Gastroesophageal sphincter (tissue), 4 donors: ENCODE measurements around the gene RAD9A. TPM values are rescaled to one million over a fixed set of nuclear protein-coding genes. Genes with fewer than 3 reads are reported as not detected.

Source experiments
- ATAC-seq: fragments of 150-250 bp; one replicate; pipeline ENCODE4 v1.9.1; 2016; ENCODE audit warnings: mild to moderate bottlenecking, moderate library complexity
- H3K27ac ChIP-seq, 4 donors: fragments of 200-600 bp; sonication (generic) in 3 of 4; 1 replicate in 3 of 4; 2 replicates in 1 of 4; pipeline ENCODE4 v1.5.1; 2016 to 2019
- H3K27me3 ChIP-seq: fragments of 200-600 bp; sonication (generic); one replicate; pipeline ENCODE4 v1.5.1; 2019
- H3K36me3 ChIP-seq, 2 donors: fragments of 200-600 bp; sonication (generic); one replicate each; pipeline ENCODE4 v1.5.1; 2019; ENCODE audit warnings: control low read depth in 1 of 2
- H3K4me1 ChIP-seq, 3 donors: fragments of 200-600 bp; sonication (generic); 1 replicate in 2 of 3; 2 replicates in 1 of 3; pipeline ENCODE4 v1.5.1; 2016 to 2019; ENCODE audit warnings: control low read depth in 2 of 3
- H3K4me3 ChIP-seq, 2 donors: fragments of 200-600 bp; sonication (generic); one replicate each; pipeline ENCODE4 v1.5.1; 2019; ENCODE audit warnings: mild to moderate bottlenecking in 1 of 2, moderate library complexity in 1 of 2
- H3K9me3 ChIP-seq, 3 donors: fragments of 200-600 bp; sonication (generic); one replicate each; pipeline ENCODE4 v1.5.1; 2017 to 2019; ENCODE audit warnings: control low read depth in 2 of 3
- EP300 ChIP-seq: sonication (generic); formaldehyde crosslinking; IDR thresholded peaks from one replicate; pipeline ENCODE4 v1.6.1; 2017; ENCODE audit warnings: antibody characterized with exemption, mild to moderate bottlenecking
- POLR2A ChIP-seq, 2 donors: fragments of 450-650 bp; IDR thresholded peaks; one replicate each; pipeline ENCODE4 v1.6.1; 2017; ENCODE audit warnings: antibody characterized with exemption in 2 of 2, mild to moderate bottlenecking in 2 of 2, moderate library complexity in 1 of 2
- POLR2AphosphoS5 ChIP-seq: sonication (generic); formaldehyde crosslinking; IDR thresholded peaks from one replicate; pipeline ENCODE4 v1.6.1; 2017; ENCODE audit warnings: antibody characterized with exemption
- WGBS, 2 donors: methylation state at CpG; one replicate each; pipeline ENCODE4 v1.1.5; 2018; ENCODE audit warnings: low coverage in 1 of 2; 5-methylcytosine and 5-hydroxymethylcytosine counted together
- total RNA-seq, 4 donors: library from RNA; depleted of rRNA; stranded (reverse); fragments of >200 nt; gene quantifications; one replicate each; pipeline ENCODE4 v1.1.0, GENCODE V29; 2016
- TF ChIP-seq, protein P1 (sequence below), 4 experiments: fragments of 200-600 bp in 2 of 4; fragments of 450-650 bp in 2 of 4; sonication (generic) in 1 of 4; IDR thresholded peaks; one replicate each; pipeline ENCODE4 v1.5.1; 2017 to 2019; ENCODE audit warnings: antibody characterized with exemption in 4 of 4, mild to moderate bottlenecking in 2 of 4, moderate library complexity in 2 of 4

Gene RAD9A
- total RNA-seq, 4 donors from 2014 or later = 8.5 to 16.0 (median 11.1) TPM

GRCh38 chr11:67368621-67369020, 23.2 kb upstream of the RAD9A start:
- H3K9me3 ChIP-seq = no peaks in the 10 kb centered on the region
- no peaks in the 10 kb centered on the region for H3K27me3 ChIP-seq
- WGBS, 2 donors = 90 to 93% methylated on average over 2 to 3 of the region's 3 CpGs
- H3K36me3 ChIP-seq = peaks cover 0 to 18% of the 10 kb centered on the region in 2 donors
- no peak for ATAC-seq
- peak overlapping the region in 3 of 4 donors; percentile 87 to 99 (median 99) for H3K27ac ChIP-seq
- H3K4me1 ChIP-seq = peaks cover 5 to 82% (median 59%) of the 10 kb centered on the region in 3 donors
- no peak overlapping the region for H3K4me3 ChIP-seq
- TF ChIP-seq, protein P1, sequence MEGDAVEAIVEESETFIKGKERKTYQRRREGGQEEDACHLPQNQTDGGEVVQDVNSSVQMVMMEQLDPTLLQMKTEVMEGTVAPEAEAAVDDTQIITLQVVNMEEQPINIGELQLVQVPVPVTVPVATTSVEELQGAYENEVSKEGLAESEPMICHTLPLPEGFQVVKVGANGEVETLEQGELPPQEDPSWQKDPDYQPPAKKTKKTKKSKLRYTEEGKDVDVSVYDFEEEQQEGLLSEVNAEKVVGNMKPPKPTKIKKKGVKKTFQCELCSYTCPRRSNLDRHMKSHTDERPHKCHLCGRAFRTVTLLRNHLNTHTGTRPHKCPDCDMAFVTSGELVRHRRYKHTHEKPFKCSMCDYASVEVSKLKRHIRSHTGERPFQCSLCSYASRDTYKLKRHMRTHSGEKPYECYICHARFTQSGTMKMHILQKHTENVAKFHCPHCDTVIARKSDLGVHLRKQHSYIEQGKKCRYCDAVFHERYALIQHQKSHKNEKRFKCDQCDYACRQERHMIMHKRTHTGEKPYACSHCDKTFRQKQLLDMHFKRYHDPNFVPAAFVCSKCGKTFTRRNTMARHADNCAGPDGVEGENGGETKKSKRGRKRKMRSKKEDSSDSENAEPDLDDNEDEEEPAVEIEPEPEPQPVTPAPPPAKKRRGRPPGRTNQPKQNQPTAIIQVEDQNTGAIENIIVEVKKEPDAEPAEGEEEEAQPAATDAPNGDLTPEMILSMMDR (IDR thresholded peaks at IDR 0.05) = no peak
- no peak for TF ChIP-seq EP300
- TF ChIP-seq POLR2AphosphoS5 = no peak
- no peak for TF ChIP-seq POLR2A (IDR thresholded peaks at IDR 0.05)

- ATAC-seq = no peak
- Histone ChIP-seq H3K27ac (peak overlapping the region; percentile 29 to 99 (median 93)), H3K4me3 (no peak overlapping the region), H3K4me1 (peaks cover 5 to 89% (median 59%) of the 10 kb centered on the region in 3 donors), H3K9me3 (no peaks in the 10 kb centered on the region), H3K27me3 (no peaks in the 10 kb centered on the region), H3K36me3 (peaks cover 0 to 13% of the 10 kb centered on the region in 2 donors)
- TF ChIP-seq, protein P1 (IDR thresholded peaks at IDR 0.05) = no peak
- TF ChIP-seq POLR2A (IDR thresholded peaks at IDR 0.05) = no peak
- TF ChIP-seq EP300 = no peak
- no peak for TF ChIP-seq POLR2AphosphoS5
- 71 to 73% methylated on average over 1 to 3 of the region's 8 CpGs for WGBS, 2 donors
Measured at GRCh38 chr11:67369275-67369674, 22.5 kb upstream of the RAD9A start.

DNA sequence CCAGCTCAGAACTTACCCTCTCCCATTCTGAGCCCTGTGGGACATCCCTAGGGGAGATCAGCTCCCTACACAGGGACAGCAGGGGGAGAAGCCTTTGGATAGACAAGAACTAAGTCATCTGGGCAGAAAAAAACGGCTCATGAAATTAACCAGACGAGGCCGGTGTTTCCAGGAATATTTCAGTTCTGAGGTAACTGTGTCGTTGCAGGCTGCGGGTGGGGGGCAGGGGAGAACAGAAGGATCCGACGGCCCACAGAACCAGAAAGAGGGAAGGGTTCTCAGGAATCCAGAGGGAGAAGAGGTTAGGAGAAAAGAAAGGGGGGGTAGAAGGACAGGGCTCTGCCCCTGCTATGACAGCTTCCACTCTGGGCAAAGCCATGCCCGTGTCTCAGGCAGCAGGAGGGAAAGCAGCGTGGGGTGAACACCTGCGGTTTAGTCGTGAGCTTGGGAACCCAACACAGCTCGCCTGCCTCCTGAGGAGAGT, 21.9 kb upstream of the RAD9A start:
- no peak for ATAC-seq
- no peak for TF ChIP-seq POLR2A (IDR thresholded peaks at IDR 0.05)
- TF ChIP-seq, protein P1 (IDR thresholded peaks at IDR 0.05) = no peak
- TF ChIP-seq POLR2AphosphoS5 = peak; percentile 86
- no peak for TF ChIP-seq EP300
- H3K4me1 ChIP-seq = peaks cover 5 to 91% (median 64%) of the 10 kb centered on the region in 3 donors
- H3K9me3 ChIP-seq = no peaks in the 10 kb centered on the region
- no peaks in the 10 kb centered on the region for H3K27me3 ChIP-seq
- H3K27ac ChIP-seq = peak overlapping the region; percentile 76 to 99 (median 93)
- peaks cover 0 to 8% of the 10 kb centered on the region in 2 donors for H3K36me3 ChIP-seq
- WGBS, 2 donors = 28 to 29% methylated on average over 4 to 7 of the region's 12 CpGs
- H3K4me3 ChIP-seq = peak overlapping the region in 1 of 2 donors; percentile 94

DNA sequence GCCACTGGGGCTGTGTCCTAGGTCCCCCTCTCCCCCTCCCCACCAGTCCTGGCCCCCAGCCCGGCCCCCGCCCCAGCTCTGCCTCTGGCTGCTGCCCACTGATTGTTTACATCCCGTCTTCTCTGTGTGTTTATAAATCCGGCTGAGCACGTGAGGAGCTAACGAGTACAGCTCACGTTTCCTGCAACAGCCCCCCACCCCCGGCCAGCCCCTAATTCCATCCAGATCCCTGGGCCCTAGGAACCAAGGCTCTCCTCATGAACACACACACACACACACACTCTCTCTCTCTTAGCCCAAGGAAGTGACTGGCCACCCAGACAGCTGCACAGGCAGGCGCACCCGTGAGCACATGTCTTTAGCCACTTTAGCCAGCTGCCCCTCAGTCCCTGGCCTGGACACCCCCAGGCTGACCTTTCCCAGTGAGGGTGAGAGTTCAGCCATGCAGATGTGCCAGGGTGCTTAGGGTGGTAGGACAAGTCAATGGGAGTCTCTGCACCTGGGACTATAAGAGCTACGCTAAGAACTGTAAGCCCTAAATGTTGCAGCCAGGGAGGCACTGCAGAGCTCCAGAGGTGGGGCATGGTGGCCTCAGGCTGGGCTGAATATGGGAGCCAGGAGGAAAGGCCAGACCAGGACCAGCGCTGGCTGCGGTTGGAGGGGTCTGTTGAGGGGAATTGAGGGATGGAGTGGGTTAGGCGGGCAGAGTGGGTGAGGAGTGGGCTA, 21.3 kb upstream of the RAD9A start:
- Histone ChIP-seq H3K4me3 (peak overlapping the region in 1 of 2 donors; percentile 94), H3K27me3 (no peaks in the 10 kb centered on the region), H3K36me3 (peaks cover 0 to under 1% of the 10 kb centered on the region in 2 donors), H3K27ac (peak overlapping the region; percentile 76 to 99 (median 93)), H3K9me3 (no peaks in the 10 kb centered on the region), H3K4me1 (peaks cover 5 to 91% (median 67%) of the 10 kb centered on the region in 3 donors)
- no peak for ATAC-seq
- 83 to 92% methylated on average over 2 to 3 of the region's 14 CpGs for WGBS, 2 donors
- peak; percentile 61 for TF ChIP-seq POLR2AphosphoS5
- TF ChIP-seq, protein P1 (IDR thresholded peaks at IDR 0.05) = no peak
